HepG2 (cell line): ENCODE data around the gene GPR173. TPM values are rescaled to one million over a fixed set of nuclear protein-coding genes. Genes with fewer than 3 reads are reported as not detected.

ENCODE experiments used
- CCAR2 ChIP-seq: fragments of 200-400 bp; formaldehyde crosslinking; optimal IDR thresholded peaks from 2 replicates; pipeline ENCODE3; 2018; ENCODE audit warnings: low read depth, mild to moderate bottlenecking, low read length, moderate library complexity
- DMTF1 ChIP-seq: sonication (generic); formaldehyde crosslinking; IDR thresholded peaks from 2 replicates; pipeline ENCODE4 v1.4.0; 2020; ENCODE audit warnings: mild to moderate bottlenecking, missing genetic modification reagents
- FOXA3 ChIP-seq: IDR thresholded peaks from 2 replicates; pipeline ENCODE4 v1.6.1; 2016; ENCODE audit warnings: missing genetic modification reagents, missing compliant biosample characterization
- IRX3 ChIP-seq: sonication (generic); formaldehyde crosslinking; IDR thresholded peaks from 2 replicates; pipeline ENCODE4 v1.8.1; 2023; ENCODE audit warnings: mild to moderate bottlenecking, low read depth, missing genetic modification reagents, borderline replicate concordance
- KLF13 ChIP-seq: sonication (generic); formaldehyde crosslinking; IDR thresholded peaks from 2 replicates; pipeline ENCODE4 v1.4.0; 2020; ENCODE audit warnings: mild to moderate bottlenecking, missing genetic modification reagents
- PHF21A ChIP-seq: sonication (generic); formaldehyde crosslinking; IDR thresholded peaks from 2 replicates; pipeline ENCODE4 v1.5.0; 2020; ENCODE audit warnings: mild to moderate bottlenecking, missing genetic modification reagents
- POLR2AphosphoS2 ChIP-seq: IDR thresholded peaks from 2 replicates; pipeline ENCODE4 v1.6.1; 2011; ENCODE audit warnings: low read depth, low read length, improper control_type of control experiment
- PREB ChIP-seq: sonication (generic); formaldehyde crosslinking; IDR thresholded peaks from 2 replicates; pipeline ENCODE4 v1.4.0; 2020; ENCODE audit warnings: missing genetic modification reagents
- SP1 ChIP-seq, 2 experiments: fragments of 450-650 bp in 1 of 2; sonication (generic) in 1 of 2; formaldehyde crosslinking in 1 of 2; IDR thresholded peaks; 2 replicates each; pipeline versions ENCODE4 v1.4.0 to v1.6.1; 2016 to 2020; ENCODE audit warnings: missing genetic modification reagents in 1 of 2
- TERF1 ChIP-seq: sonication (generic); formaldehyde crosslinking; IDR thresholded peaks from 2 replicates; pipeline ENCODE4 v1.8.0; 2022; ENCODE audit warnings: mild to moderate bottlenecking, missing genetic modification reagents, moderate library complexity
- UBTF ChIP-seq: sonication (generic); formaldehyde crosslinking; IDR thresholded peaks from 2 replicates; pipeline ENCODE4 v1.4.0; 2020; ENCODE audit warnings: mild to moderate bottlenecking, missing genetic modification reagents
- ZNF232 ChIP-seq: sonication (generic); formaldehyde crosslinking; IDR thresholded peaks from 2 replicates; pipeline ENCODE4 v1.4.0; 2020; ENCODE audit warnings: missing genetic modification reagents, borderline replicate concordance
- ZNF383 ChIP-seq: sonication (generic); formaldehyde crosslinking; IDR thresholded peaks from 2 replicates; pipeline ENCODE4 v1.4.0; 2020; ENCODE audit warnings: missing genetic modification reagents, mild to moderate bottlenecking, borderline replicate concordance
- ZNF503 ChIP-seq: sonication (generic); formaldehyde crosslinking; IDR thresholded peaks from 2 replicates; pipeline ENCODE4 v1.4.0; 2020; ENCODE audit warnings: missing genetic modification reagents
- ZNF605 ChIP-seq: sonication (generic); formaldehyde crosslinking; IDR thresholded peaks from 2 replicates; pipeline ENCODE4 v1.8.0; 2022; ENCODE audit warnings: mild to moderate bottlenecking, missing genetic modification reagents
- ZNF660 ChIP-seq: sonication (generic); formaldehyde crosslinking; IDR thresholded peaks from 2 replicates; pipeline ENCODE4 v1.5.1; 2020; ENCODE audit warnings: mild to moderate bottlenecking, low read depth, missing genetic modification reagents, borderline replicate concordance
- ZSCAN22 ChIP-seq: sonication (generic); formaldehyde crosslinking; IDR thresholded peaks from 2 replicates; pipeline ENCODE4 v1.4.0; 2020; ENCODE audit warnings: mild to moderate bottlenecking, missing genetic modification reagents
- polyA plus RNA-seq, 8 experiments: library from polyadenylated mRNA; depleted of rRNA in 3 of 8; stranded (reverse) in 7 of 8; unstranded in 1 of 8; fragments of >200 nt; fragmentation: Illumina TruSeq in 4 of 8; extraction: Trizol in 4 of 8; gene quantifications; 2 replicates each; pipeline versions ENCODE4 v1.2.1 to v1.2.3, GENCODE V29; 2011 to 2016; ENCODE audit warnings: low read depth in 4 of 8, missing spikeins in 1 of 8, mixed read lengths in 1 of 8; ENCODE audit not compliant: insufficient read depth in 1 of 8
- total RNA-seq, 5 experiments: library from RNA; depleted of rRNA; stranded (reverse); fragments of >200 nt; fragmentation: Illumina TruSeq; extraction: Trizol; gene quantifications; 2 replicates each; pipeline ENCODE4 v1.2.3, GENCODE V29; 2016; ENCODE audit warnings: low read depth in 1 of 5
- TF ChIP-seq, protein P1 (sequence below): IDR thresholded peaks from 2 replicates; pipeline ENCODE4 v1.6.1; 2016; ENCODE audit warnings: missing compliant biosample characterization, missing genetic modification reagents, borderline replicate concordance

Gene GPR173
- total and polyA plus RNA-seq, 2 of the 13 experiments (the other 11 are each of a cell fraction or from before 2014, with no cell fraction given), result 0.04 TPM; not detected in 1

- TF ChIP-seq ZNF605 (CRISPR knock-in tag) (peak; percentile 70), DMTF1 (no peak), SP1 (IDR thresholded peaks at IDR 0.05) (no peak), SP1 (CRISPR knock-in tag; IDR thresholded peaks at IDR 0.05) (no peak; the same call in 1 of the 2 replicates), ZNF503 (no peak), KLF13 (CRISPR knock-in tag) (no peak), POLR2AphosphoS2 (no peak), ZNF383 (CRISPR knock-in tag) (no peak), PHF21A (peak; percentile 60; the same call in 1 of the 2 replicates), ZSCAN22 (CRISPR knock-in tag) (no peak), ZNF232 (CRISPR knock-in tag) (no peak), ZNF660 (CRISPR knock-in tag) (no peak), IRX3 (CRISPR knock-in tag) (no peak), UBTF (CRISPR knock-in tag) (no peak), FOXA3 (CRISPR knock-in tag) (no peak), PREB (CRISPR knock-in tag) (no peak), TERF1 (CRISPR knock-in tag) (no peak), CCAR2 (no peak)
- TF ChIP-seq, protein P1, sequence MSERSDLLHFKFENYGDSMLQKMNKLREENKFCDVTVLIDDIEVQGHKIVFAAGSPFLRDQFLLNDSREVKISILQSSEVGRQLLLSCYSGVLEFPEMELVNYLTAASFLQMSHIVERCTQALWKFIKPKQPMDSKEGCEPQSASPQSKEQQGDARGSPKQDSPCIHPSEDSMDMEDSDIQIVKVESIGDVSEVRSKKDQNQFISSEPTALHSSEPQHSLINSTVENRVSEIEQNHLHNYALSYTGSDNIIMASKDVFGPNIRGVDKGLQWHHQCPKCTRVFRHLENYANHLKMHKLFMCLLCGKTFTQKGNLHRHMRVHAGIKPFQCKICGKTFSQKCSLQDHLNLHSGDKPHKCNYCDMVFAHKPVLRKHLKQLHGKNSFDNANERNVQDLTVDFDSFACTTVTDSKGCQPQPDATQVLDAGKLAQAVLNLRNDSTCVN (CRISPR knock-in tag), result no peak
Measured at GRCh38 chrX:53093748-53094581, 45.4 kb downstream of the GPR173 start, which contains the start of gene KANTR (continued).
